Stimulated activated CD4-positive, alpha-beta T cell treated with anti-CD3 and anti-CD28 coated beads, Interleukin-1b, Interleukin-23, amount 100 ng/mL, for 1 hour (primary cell): ENCODE measurements around the gene PILRA.
"Not testable (repeated sequence)": the region's sequence is repeated elsewhere in the genome, so short reads cannot be mapped to it uniquely, and the experiment has no call there.

Experiments used
- DNase-seq, 2 donors: peaks; one replicate each; pipeline ENCODE4 v3.0.0-alpha.2; 2020; ENCODE audit warnings: low read depth in 2 of 2

Gene PILRA

DNA sequence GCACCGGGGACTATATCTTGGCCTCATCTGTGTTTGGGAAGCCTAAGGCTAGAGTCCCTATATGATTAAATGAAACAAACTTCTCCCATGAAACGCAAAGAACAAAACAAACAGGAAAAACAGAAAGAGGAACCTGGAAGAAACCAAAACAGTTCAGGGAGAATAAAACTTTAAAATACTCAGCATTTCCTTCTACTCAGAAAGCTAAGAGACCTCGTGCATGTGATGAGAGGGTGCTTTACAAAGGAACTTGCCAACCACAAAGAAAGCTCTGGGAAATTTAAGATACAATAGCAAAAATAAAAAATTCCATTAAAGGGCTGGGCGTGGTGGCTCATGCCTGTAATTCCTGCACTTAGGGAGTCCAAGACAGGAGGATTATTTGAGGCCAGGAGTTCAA, 6.9 kb downstream of the PILRA start:
- no peak for DNase-seq

DNA sequence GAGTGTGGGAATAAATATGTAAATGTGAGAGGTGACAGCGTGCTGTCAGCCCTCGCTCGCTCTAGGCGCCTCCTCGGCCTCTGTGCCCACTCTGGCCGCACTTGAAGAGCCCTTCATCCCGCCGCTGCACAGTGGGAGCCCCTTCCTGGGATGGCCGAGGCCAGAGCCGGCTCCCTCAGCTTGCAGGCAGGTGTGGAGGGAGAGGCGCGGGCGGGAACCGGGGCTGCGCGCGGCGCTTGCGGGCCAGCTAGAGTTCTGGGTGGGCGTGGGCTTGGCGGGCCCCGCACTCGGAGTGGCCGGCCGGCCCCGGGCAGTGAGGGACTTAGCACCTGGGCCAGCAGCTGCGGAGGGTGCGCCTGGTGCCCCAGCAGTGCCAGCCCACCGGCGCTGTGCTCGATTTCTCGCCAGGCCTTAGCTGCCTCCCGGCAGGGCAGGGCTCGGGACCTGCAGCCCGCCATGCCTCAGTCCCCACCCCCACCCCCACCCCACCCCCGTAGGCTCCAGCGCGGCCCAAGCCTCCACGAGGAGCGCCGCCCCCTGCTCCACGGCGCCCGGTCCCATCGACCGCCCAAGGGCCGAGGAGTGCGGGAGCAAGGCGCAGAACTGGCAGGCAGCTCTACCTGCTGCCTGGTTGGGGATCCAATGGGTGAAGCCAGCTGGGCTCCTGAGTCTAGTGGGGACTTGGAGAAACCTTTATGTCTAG, 8.4 kb downstream of the PILRA start:
- not testable (repeated sequence) for DNase-seq

GRCh38 chr7:100382234-100382853, 9.1 kb downstream of the PILRA start:
- DNase-seq = not testable (repeated sequence)

DNA sequence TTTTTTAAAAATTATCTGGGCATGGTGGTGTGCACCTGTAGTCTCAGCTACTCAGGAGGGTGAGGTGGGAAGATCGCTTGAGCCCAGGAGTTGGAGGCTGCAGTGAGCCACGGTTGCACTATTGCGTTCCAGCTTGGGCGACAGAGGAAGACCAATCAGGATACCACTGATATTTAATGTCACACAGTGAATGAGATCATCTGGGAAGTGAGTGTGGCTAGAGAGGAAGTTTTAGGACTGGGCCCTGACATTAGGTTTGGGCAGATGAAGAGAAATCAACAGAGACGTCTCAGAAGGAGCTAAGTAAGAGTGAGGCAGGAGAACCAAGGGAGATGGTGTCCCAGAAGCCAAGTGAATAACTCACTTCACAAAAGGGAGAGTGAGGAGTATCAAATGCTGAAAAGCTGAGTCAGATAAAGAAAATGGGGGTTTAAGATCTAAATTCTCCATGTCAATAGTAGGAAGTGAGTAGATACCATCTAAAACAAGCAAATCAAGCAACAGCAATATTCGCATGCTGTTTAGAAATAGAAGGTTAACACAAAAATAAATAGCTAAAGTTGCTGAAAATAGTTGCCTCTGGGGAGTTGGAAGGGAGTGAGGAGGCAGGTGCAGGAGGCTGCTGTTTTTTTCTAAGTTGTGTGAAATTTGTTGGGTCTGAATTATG, 11.5 kb downstream of the PILRA start:
- DNase-seq = no peak

DNA sequence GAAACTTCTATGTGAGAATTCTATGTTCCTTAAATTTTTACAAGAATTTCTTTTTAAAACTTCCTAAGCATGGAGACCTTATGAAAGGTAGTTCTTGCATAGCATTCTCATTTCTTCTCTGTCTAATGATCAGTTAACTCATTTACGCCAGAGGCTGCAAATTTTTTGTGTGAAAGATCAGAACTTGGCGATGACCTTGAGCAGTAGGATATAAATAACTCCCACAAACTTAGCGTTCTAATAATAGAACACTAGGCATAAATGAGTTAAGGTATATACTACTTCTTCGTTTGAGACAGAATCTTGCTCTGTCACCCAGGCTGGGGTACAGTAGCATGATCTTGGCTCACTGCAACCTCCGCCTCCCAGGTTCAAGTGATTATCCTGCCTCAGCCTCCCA, 13.7 kb downstream of the PILRA start:
- DNase-seq = no peak

DNA sequence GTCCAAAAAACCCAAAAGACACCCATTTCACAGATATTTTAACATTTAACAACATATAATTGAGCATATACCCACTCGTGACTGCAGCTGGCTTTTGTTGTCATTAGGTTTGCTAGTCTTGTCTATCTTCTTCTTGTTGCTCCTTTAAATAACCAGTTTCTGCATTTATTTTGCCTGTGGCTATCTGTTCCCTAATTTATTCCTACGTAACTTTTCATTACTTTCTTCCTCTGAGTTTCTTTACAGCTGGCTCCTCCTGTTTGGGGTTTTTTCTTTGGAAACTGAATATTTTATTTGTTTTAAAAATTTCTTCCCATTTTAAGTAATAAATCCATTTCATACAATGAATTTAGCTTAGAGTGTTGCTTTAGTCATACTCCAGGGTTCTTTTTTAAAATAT, 14.4 kb downstream of the PILRA start:
- no peak for DNase-seq

GRCh38 chr7:100389437-100390088, 16.3 kb downstream of the PILRA start:
- DNase-seq = no peak

- no peak for DNase-seq
Measured at GRCh38 chr7:100390286-100391009, 17.2 kb downstream of the PILRA start.

GRCh38 chr7:100393233-100393905, 20.1 kb downstream of the PILRA start:
- no peak for DNase-seq

DNA sequence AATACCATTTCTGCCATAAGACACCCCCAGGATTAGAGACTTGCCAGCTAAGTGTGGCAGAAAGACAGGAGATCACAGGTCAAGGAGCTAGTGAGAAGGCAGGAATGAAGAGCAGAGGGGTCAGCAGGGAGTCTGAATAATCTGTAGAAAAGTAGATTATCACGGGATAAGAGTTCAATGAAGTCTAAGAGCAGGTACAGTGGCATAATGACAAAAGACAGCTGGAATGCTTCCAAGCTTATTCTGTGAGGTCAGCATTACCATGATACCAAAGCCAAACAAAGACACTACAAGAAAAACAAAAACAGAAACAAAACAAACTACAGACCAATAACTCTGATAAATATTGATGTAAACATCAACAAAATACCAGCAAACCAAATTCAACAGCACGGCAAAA, 20.8 kb downstream of the PILRA start:
- no peak for DNase-seq

GRCh38 chr7:100396421-100396982, 23.2 kb downstream of the PILRA start:
- DNase-seq = no peak

DNA sequence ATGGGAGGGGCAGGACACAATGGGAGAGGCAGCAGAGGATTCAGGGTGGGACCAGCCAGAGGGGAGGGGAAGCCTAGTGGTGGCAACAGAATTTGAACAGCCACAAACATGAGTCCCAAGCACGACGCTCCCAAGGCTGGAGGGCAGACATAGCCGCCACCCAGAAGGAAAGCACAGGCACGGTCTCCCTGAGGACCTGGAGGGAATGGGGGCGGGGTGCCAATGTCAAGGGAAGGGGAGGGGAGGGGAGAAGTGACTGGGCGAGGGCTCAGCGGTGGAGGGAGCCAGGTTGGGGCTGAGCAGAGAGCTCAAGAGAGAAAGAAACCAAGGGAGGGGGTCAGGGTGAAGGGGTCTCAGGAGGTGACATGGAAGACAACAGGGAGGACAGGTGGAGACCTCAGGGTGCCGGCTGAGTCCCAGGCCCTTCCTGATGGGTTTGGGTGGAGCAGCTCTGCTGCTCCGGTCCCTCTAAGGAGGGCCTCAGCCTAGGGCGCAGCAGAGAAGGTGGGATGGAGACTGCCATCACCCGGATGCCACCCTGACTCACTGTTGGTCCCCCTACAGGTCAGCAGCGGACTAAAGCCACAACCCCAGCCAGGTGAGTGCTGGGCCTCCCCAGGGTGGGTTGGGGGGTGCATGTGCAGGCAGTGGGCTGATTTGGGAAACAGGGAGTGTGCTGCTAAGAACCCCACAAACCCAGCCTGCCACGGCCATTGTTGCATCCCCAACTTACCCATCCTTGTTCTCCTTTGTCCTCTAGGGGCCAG, 24.2 kb downstream of the PILRA start:
- no peak for DNase-seq

DNA sequence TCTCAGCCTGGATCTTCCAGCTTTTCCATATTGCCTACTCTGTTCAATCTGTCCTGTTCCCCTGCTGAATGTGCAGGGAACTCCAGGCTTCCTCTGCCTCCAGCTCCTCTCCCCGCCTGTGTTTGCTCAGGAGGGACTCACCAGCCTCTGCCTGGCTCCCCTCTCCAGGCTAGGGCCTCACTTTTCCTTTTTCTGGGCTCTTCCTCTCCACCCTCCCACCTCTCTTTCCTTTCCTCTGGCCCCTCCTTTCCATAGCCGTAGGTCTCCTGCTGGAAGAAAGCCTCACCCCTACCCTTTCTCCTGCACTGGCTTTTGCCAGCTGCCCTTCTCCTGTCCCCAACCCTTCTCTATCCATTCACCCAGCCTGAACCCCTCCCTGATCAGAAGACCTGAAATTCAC, 25.0 kb downstream of the PILRA start:
- no peak for DNase-seq

GRCh38 chr7:100400041-100400440, 26.8 kb downstream of the PILRA start:
- no peak for DNase-seq

- DNase-seq = no peak
Measured at GRCh38 chr7:100400656-100401055, 27.4 kb downstream of the PILRA start.

DNA sequence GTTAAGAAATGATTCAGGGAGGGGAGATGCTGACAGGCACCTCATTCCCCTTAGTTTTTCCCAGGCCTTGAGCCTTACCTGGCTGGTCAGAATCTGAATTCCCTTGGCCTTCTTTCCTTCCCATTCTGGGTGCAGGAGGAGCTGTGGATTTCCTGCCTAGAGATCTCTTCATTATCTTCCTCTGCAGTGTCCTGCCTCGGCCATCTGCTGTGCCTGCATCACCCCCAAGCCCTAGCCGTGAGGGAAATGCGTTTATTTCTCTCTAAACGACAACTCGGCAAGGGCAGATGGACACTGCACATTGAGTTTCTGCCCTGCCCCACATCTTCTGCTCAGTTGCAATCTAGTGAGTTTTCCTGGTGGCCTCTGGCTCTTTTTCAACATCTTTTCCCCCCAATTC, 28.5 kb downstream of the PILRA start:
- DNase-seq = no peak

- DNase-seq = no peak
Measured at GRCh38 chr7:100402241-100402640, 29.0 kb downstream of the PILRA start.

DNA sequence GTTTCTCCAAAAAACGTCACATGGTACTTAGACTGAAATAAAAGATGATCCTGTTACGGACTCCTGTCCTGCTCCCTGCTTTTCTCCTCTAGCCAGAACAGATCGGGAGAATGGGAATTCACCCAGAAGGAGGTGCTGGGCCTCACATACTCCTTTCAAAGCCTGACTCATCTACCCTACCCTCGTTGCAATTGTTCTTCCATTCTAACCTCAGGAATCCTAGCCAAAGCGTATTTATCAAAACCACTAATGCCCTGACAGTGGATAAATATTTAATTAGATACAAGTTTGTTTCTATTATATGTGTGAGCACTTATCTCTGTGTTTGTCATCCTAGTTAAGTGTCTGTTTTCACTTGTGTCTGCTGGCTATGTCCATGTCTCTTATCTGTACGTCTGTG, 33.5 kb downstream of the PILRA start:
- no peak for DNase-seq

- no peak for DNase-seq
Measured at GRCh38 chr7:100407285-100408180, 34.2 kb downstream of the PILRA start.
